HG03139 (cell line): ENCODE measurements around the gene HTR3B.

ENCODE experiments used
- ATAC-seq: cut with Tn5 transposase; IDR thresholded peaks from one replicate; pipeline ENCODE4 v1.9.1; 2021; ENCODE audit not compliant: unreplicated experiment

The HTR3B gene

DNA sequence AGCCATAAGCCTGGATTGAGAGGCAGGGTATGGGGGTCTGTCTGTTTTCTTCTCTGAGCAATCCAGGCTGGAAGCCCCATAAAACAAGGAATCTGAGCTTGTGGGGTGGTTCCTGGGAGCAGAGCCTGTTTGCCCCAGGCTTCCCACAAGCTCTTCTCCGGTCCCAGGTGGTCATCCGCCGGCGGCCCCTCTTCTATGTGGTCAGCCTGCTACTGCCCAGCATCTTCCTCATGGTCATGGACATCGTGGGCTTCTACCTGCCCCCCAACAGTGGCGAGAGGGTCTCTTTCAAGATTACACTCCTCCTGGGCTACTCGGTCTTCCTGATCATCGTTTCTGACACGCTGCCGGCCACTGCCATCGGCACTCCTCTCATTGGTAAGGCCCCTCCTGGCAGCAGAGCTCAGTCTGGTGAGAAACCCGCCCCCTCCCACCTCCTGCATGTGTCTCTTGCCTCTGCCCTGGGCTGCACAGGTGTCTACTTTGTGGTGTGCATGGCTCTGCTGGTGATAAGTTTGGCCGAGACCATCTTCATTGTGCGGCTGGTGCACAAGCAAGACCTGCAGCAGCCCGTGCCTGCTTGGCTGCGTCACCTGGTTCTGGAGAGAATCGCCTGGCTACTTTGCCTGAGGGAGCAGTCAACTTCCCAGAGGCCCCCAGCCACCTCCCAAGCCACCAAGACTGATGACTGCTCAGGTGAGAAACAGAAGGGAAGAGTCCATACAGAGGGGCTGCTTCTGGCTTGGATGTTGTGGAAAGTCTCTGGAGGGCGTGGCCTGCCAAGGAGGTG, 82.0 kb downstream of the HTR3B start:
- no peak for ATAC-seq

DNA sequence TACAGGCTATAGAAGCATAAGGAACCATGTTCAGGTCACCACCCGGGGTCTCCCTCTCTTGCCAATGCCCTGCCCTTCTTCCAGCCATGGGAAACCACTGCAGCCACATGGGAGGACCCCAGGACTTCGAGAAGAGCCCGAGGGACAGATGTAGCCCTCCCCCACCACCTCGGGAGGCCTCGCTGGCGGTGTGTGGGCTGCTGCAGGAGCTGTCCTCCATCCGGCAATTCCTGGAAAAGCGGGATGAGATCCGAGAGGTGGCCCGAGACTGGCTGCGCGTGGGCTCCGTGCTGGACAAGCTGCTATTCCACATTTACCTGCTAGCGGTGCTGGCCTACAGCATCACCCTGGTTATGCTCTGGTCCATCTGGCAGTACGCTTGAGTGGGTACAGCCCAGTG, 84.8 kb downstream of the HTR3B start:
- no peak for ATAC-seq

DNA sequence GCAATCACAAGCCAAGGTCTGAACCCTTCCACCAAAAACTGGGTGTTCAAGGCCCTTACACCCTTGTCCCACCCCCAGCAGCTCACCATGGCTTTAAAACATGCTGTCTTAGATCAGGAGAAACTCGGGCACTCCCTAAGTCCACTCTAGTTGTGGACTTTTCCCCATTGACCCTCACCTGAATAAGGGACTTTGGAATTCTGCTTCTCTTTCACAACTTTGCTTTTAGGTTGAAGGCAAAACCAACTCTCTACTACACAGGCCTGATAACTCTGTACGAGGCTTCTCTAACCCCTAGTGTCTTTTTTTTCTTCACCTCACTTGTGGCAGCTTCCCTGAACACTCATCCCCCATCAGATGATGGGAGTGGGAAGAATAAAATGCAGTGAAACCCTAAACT, 85.3 kb downstream of the HTR3B start:
- no peak for ATAC-seq

- ATAC-seq = no peak
These were observed 86.6 kb downstream of the HTR3B start for GRCh38 chr11:113991170-113991569.

- no peak for ATAC-seq
These were observed 87.3 kb downstream of the HTR3B start for GRCh38 chr11:113991718-113992458.

GRCh38 chr11:113992459-113993110, 88.0 kb downstream of the HTR3B start:
- no peak for ATAC-seq

DNA sequence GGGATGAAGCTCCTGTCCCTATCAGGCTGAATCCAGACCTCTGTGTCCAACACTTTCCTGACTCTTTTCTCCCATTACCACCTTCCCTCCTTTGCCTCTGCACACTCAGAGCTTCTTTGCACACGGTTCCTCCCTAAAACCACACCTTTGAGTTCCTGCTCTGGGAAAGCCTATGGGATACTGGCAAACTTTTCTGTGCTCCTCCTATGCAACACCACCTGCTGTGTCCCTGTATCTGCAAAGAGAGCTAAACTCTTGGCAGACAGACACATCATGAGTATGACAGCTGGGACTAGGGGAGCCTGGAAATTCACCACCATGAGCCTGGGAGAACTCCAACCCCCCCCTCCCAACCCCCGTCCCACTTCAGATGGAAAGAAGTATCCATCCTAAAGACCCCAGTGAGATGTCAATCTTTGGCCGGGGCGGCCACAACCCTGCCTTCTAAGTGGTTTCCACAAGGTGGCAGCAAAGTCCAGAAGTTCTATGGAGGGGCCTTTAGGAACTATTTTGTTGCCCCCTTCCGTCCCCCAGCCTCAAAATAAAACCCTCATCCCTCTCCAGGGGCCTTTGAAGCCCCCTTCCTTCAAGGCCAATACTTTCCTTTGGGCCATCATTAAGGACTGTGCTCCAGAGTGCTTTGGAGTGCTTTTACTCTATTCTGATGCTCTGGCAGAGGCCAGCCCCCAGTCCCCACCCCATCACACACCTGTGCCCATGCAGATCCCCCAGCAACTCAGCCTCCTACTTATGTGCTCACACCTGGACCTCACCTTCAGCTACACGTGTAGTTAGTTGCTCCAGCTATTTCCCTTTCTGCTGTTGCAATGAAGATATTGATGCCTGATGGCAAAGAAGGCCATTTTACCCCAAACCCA, 89.7 kb downstream of the HTR3B start:
- ATAC-seq = no peak
